Ishikawa (cell line): ENCODE measurements around the gene STRADB.

Experiments used
- CEBPB ChIP-seq: IDR thresholded peaks from 2 replicates; pipeline ENCODE4 v1.6.1; 2012
- CREB1 ChIP-seq: IDR thresholded peaks from 2 replicates; pipeline ENCODE4 v1.6.1; 2012; ENCODE audit warnings: low read depth
- EP300 ChIP-seq: IDR thresholded peaks from 2 replicates; pipeline ENCODE4 v1.6.1; 2012; ENCODE audit warnings: borderline replicate concordance
- FOXM1 ChIP-seq: IDR thresholded peaks from 2 replicates; pipeline ENCODE4 v1.6.1; 2012; ENCODE audit warnings: low read depth, borderline replicate concordance
- MAX ChIP-seq: IDR thresholded peaks from 2 replicates; pipeline ENCODE4 v1.6.1; 2012
- NFIC ChIP-seq: IDR thresholded peaks from 2 replicates; pipeline ENCODE4 v1.6.1; 2012
- RAD21 ChIP-seq: IDR thresholded peaks from 2 replicates; pipeline ENCODE4 v1.6.1; 2012; ENCODE audit warnings: low read depth
- REST ChIP-seq: IDR thresholded peaks from 2 replicates; pipeline ENCODE4 v1.6.1; 2012; ENCODE audit warnings: low read depth, mild to moderate bottlenecking
- TAF1 ChIP-seq: IDR thresholded peaks from 2 replicates; pipeline ENCODE4 v1.6.1; 2012; ENCODE audit warnings: low read depth, mild to moderate bottlenecking
- TCF12 ChIP-seq: IDR thresholded peaks from 2 replicates; pipeline ENCODE4 v1.6.1; 2012; ENCODE audit warnings: low read depth
- USF1 ChIP-seq: IDR thresholded peaks from 2 replicates; pipeline ENCODE4 v1.6.1; 2012
- ZBTB7A ChIP-seq: IDR thresholded peaks from 2 replicates; pipeline ENCODE4 v1.6.1; 2012; ENCODE audit warnings: low read depth

- no peak for TF ChIP-seq FOXM1
- TF ChIP-seq USF1 = no peak
- TF ChIP-seq TAF1 = no peak
- no peak for TF ChIP-seq CEBPB
- TF ChIP-seq NFIC = no peak
- TF ChIP-seq MAX = no peak
- TF ChIP-seq CREB1 = no peak
- no peak for TF ChIP-seq RAD21
- no peak for TF ChIP-seq TCF12
- TF ChIP-seq REST = no peak
- TF ChIP-seq ZBTB7A = no peak
- TF ChIP-seq EP300 = no peak
Observed at GRCh38 chr2:201502713-201503112, 51.2 kb downstream of the STRADB start.
